A673 (cell line): ENCODE data around the gene PEX14.

ENCODE experiments used
- CTCF ChIP-seq: fragments of 300-800, 200-600 bp; sonication (generic); conservative IDR thresholded peaks from 2 replicates; pipeline ENCODE4 v1.5.1; 2017; ENCODE audit warnings: low read depth, mild to moderate bottlenecking, antibody characterized with exemption, low read length, moderate library complexity, mixed read lengths
- EZH2 ChIP-seq: fragments of 200-600 bp; sonication (generic); IDR thresholded peaks from 2 replicates; pipeline ENCODE4 v1.6.1; 2017; ENCODE audit warnings: borderline replicate concordance, low read depth, mild to moderate bottlenecking, mixed read lengths, antibody characterized with exemption, low read length; ENCODE audit not compliant: poor library complexity, severe bottlenecking

DNA sequence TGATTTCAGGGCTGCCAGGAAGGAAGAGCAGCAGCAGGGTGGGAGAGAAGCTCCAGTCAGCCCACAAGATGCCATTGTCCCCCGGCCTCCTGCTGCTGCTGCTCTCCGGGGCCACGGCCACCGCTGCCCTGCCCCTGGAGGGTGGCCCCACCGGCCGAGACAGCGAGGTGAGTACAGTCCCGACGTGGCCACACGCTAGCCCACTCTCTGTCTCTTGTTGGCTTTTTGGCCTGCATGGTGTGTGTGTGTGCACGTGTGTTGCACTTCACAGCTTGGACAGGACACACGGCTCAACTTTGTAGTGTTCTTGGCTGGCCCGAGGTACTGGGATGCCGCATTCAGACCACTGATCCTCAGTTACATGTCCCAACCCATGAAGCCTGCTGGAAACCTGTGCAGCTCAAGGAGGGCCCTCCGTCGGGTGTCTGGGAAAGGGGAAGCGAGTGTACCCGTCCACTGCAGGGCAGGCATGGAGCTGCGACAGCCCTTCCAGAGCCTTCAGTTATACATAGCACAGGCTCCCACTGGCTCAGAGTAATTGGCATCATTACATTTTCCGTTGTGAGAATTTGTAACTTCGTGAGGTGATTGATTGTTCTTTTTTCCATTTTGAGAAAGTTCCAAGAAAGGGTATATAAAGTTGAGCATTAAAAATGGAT is 24.5 kb upstream of the PEX14 start:
- no peak for TF ChIP-seq CTCF
- TF ChIP-seq EZH2: no peak
